OCI-LY7 (cell line): ENCODE data around the gene LRRC40.

ENCODE experiments used
- EZH2phosphoT487 ChIP-seq: fragments of 200-600 bp; sonication (generic); IDR thresholded peaks from 2 replicates; pipeline ENCODE4 v1.6.1; 2018; ENCODE audit warnings: low read depth, borderline replicate concordance, mild to moderate bottlenecking, mixed run types, antibody characterized with exemption, low read length, moderate library complexity, mixed read lengths
- TF ChIP-seq, protein P1 (sequence below): fragments of 200-600 bp; sonication (generic); conservative IDR thresholded peaks from 2 replicates; pipeline ENCODE4 v1.5.1; 2014; ENCODE audit warnings: mild to moderate bottlenecking, antibody characterized with exemption, low read length, moderate library complexity, mixed read lengths

- TF ChIP-seq, protein P1, sequence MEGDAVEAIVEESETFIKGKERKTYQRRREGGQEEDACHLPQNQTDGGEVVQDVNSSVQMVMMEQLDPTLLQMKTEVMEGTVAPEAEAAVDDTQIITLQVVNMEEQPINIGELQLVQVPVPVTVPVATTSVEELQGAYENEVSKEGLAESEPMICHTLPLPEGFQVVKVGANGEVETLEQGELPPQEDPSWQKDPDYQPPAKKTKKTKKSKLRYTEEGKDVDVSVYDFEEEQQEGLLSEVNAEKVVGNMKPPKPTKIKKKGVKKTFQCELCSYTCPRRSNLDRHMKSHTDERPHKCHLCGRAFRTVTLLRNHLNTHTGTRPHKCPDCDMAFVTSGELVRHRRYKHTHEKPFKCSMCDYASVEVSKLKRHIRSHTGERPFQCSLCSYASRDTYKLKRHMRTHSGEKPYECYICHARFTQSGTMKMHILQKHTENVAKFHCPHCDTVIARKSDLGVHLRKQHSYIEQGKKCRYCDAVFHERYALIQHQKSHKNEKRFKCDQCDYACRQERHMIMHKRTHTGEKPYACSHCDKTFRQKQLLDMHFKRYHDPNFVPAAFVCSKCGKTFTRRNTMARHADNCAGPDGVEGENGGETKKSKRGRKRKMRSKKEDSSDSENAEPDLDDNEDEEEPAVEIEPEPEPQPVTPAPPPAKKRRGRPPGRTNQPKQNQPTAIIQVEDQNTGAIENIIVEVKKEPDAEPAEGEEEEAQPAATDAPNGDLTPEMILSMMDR = no peak
- no peak for TF ChIP-seq EZH2phosphoT487
Observed at GRCh38 chr1:70239940-70240339, 34.6 kb upstream of the LRRC40 start.
